ENCODE results near the gene ANKH.

DNA sequence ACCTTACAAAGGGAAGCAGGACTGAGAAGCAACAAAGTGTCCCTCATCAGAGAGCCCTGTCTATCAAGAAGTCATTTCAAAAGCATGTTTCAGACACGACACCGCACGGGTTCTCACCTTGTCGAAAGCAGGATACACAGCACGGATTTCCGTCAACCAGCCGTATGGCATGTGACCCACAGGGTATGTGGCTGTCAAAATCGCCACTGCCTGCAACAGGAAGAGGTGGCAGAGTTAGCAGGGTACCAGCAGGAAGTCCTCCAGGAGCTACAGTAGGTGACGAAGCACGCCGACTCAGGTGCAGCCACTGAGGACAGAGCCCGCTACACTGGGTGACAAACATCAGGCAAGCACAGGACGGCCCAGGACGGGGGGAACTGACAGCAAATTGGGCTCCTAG lies 125.8 kb downstream of the ANKH start:
- TF ChIP-seq CTCF (IDR thresholded peaks at IDR 0.05), result no peak
- no peak for TF ChIP-seq POLR2A (IDR thresholded peaks at IDR 0.05)
